Ammon's horn (tissue), 1 donor: ENCODE results near the gene ZSCAN21.

ENCODE experiments used
- DNase-seq: peaks from one replicate; pipeline ENCODE4 v3.0.0-alpha.2; 2016; ENCODE audit warnings: low spot score

The ZSCAN21 gene

GRCh38 chr7:100027197-100027596 lies 22.4 kb upstream of the ZSCAN21 start:
- DNase-seq = no peak

DNA sequence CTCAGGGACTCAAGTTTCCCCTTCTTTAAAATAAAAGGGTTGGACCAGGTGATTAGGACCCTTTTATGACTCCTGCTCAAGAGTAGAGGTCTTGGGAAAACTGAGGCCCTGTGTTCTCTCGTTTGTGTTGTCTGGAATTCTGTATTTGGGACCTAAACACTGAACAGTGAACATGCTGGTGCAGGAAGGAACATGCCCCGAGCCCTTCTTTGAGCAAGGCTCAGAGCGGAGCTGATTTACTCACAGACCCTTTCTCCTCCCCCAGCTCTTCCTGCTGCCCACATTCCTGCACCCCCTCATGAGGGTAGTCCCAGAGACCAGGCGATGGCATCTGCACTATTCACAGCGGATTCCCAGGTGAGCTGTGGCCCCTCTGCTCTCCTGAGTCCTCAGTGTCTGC lies 20.0 kb upstream of the ZSCAN21 start:
- DNase-seq = no peak

GRCh38 chr7:100033526-100033925 lies 16.0 kb upstream of the ZSCAN21 start:
- no peak for DNase-seq

DNA sequence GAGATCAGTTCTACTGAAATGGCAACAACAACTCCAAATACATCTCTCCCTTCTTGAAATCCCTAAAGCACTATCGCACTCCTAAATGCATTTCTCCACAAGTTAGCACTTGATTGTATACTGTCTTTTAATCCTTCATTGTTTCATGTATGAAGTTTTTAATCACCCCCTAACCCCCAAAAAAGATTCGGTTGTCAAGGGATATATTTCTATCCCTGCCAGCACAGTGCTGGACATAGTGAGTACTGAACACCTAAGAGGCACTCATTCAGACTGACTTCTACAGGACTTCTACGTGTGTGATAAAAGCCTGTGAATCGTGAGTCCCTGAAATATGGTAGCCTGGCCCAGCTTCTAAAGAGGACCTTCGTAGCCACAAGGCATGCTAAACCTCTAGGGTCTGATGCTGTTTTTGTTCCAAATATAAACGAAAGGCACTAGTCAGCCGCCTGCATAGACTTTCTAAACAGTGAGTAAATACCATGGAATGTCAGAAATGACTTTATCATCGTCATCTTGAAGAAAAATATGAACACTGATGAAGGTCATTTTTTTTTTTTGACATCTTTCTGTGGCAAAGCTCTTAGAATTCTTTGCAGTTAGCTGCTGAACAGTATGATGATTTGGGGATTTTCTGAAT lies 14.6 kb upstream of the ZSCAN21 start:
- no peak for DNase-seq

GRCh38 chr7:100035876-100036275 lies 13.7 kb upstream of the ZSCAN21 start:
- DNase-seq = no peak

GRCh38 chr7:100038326-100038725 lies 11.2 kb upstream of the ZSCAN21 start:
- DNase-seq = no peak

- DNase-seq = no peak
Observed at GRCh38 chr7:100040575-100040974, 9.0 kb upstream of the ZSCAN21 start.

DNA sequence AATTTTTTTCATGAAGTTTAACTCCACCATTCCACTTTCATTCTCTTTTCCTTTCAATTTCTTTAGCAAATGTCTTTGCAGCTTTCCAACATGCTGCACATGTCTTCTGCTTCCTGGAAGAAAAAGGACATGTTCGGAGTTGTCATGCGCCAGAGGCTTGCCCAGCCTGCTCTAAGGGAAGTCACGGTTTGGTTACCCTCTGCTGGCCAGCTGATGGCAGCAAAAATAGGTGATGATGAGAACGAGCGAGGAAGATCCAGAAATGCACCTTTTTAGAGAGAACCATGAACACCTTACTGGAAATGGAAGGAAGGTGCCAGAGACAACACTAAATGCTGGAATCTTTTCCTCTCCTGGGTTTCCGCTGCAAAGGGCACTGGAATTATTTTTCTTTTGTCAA lies 4.9 kb upstream of the ZSCAN21 start:
- peak; percentile 29 for DNase-seq

- DNase-seq = no peak
Observed at GRCh38 chr7:100048680-100049079, 894 bp upstream of the ZSCAN21 start.

GRCh38 chr7:100051611-100052010 lies 2.0 kb downstream of the ZSCAN21 start:
- no peak for DNase-seq

DNA sequence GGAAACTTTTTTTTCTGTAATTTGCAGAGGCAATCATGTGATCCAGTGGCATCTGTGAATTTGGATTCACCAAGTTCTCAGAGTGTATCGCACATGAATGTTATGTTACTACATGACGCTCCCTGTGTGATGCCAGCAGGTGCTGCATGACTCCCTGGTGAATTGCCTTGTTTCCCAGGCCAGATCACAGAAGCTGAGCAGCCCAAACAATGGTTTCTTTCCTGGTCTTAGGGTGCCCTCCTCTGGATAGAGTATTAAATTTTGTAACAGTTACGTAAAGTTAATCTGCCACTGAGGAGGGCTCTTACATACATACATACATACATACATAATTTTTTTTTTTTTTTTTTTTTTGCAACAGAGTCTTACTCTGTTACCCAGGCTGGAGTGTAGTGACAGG lies 3.6 kb downstream of the ZSCAN21 start:
- DNase-seq = peak; percentile 89

GRCh38 chr7:100057006-100057405 lies 7.4 kb downstream of the ZSCAN21 start:
- DNase-seq = no peak

GRCh38 chr7:100059251-100059739 lies 9.7 kb downstream of the ZSCAN21 start:
- no peak for DNase-seq

GRCh38 chr7:100061518-100062193 lies 12.1 kb downstream of the ZSCAN21 start:
- DNase-seq = no peak

GRCh38 chr7:100063376-100063775 lies 13.8 kb downstream of the ZSCAN21 start:
- DNase-seq = no peak

DNA sequence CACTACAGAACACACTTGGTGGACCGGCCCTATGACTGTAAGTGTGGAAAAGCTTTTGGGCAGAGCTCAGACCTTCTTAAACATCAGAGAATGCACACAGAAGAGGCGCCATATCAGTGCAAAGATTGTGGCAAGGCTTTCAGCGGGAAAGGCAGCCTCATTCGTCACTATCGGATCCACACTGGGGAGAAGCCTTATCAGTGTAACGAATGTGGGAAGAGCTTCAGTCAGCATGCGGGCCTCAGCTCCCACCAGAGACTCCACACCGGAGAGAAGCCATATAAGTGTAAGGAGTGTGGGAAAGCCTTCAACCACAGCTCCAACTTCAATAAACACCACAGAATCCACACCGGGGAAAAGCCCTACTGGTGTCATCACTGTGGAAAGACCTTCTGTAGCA lies 14.6 kb downstream of the ZSCAN21 start:
- DNase-seq = no peak

DNA sequence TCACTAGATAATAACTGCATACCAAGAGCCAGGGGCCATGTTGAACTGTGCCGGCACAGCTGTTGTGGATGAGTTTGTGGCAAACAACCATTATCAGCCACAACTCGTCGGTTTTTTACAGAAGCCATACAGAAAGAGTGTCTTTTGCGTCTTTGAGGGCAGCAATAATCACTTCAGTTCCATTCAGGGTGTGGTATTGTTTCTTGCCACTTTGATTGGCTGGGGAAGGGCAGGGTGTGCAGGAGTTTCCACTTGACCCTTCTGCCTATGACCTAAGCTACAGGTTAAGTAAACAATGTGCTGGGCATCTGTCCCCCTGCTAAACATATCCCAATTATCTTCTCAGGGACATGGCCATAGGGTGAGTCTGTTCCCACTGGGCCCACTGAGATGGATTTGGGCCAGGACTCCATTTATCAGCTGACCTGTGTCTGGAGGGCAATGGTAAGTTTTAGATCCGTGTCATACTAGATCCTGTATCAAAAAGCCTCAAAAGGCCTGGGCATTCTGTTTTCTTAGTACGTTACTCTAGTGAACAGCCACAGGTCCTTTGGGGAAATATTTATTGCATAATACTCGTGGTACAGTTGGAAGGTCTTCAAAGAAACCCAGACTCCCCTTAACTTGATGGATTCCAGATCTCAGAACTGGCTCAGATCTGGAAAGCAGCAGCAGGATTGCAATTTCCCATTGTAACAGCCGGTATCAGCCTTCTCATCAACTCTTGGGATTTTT lies 16.0 kb downstream of the ZSCAN21 start:
- no peak for DNase-seq

DNA sequence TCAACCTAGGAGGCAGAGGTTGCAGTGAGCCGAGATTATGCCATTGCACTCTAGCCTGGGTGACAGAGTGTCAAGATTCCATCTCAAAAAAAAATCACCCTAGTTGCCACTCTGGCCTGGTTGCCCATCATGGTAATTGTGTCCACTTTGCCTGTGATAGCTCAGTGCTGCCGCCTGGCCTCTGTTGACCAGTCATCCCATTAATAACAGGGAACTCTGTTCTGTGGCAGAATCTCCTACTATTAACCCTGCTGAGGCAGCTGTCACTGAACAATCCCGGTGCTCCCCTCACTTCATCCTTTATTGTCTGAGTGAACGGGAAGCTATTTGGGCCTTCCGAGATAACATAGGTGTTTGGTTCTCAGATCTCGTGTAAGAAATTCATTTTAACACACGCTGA lies 17.4 kb downstream of the ZSCAN21 start:
- DNase-seq = no peak

- DNase-seq = no peak
Observed at GRCh38 chr7:100069991-100070390, 20.4 kb downstream of the ZSCAN21 start.

DNA sequence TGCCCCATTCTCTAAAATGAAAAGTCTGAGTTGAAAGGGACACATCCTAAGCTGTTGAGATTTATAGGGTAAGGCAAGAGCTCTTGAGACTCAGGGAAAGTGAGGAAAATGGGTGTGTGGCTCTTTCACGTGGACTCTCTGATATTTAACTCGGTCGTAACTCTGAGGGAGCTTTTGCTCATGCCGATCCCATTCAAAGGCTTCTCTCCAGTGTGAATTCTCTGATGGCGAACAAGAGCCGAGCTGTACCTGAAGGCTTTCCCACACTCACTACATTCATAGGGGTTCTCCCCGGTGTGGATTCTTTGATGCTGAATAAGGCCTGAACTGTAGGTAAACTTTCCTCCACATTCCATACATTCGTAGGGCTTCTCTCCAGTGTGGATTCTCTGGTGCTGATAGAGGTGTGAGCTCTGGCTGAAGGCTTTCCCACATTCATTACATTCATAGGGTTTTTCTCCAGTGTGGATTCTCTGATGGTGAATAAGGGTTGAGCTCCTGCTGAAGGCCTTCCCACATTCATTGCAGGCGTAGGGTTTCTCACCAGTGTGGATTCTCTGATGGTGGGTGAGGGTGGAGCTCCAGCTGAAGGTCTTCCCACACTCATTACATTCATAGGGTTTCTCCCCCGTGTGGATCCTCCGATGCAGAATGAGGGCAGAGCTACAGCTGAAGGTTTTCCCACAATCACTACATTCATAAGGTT lies 21.6 kb downstream of the ZSCAN21 start:
- no peak for DNase-seq

GRCh38 chr7:100072462-100072861 lies 22.9 kb downstream of the ZSCAN21 start:
- DNase-seq = no peak

DNA sequence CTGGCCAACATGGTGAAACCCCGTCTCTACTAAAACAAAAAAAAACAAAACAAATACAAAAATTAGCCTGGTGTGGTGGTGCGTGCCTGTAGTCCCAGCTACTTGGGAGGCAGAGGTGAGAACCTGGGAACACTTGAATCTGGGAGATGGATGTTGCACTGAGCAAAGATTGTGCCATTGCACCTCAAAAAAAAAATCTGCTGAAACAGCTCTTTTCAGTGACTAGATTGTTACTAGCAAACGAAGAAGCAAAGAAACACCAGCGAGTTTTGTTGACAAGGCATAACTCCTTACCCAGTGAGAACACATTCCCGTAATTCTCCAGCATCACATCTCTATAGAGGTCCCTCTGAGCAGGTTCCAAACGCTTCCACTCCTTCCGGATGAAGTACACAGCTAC lies 25.3 kb downstream of the ZSCAN21 start:
- no peak for DNase-seq

GRCh38 chr7:100075418-100075817 lies 25.8 kb downstream of the ZSCAN21 start:
- no peak for DNase-seq
